HG03108 (cell line): Measurements from ENCODE around the gene F8.

Experiments
- ATAC-seq: cut with Tn5 transposase; IDR thresholded peaks from one replicate; pipeline ENCODE4 v1.9.1; 2021; ENCODE audit warnings: moderate library complexity; ENCODE audit not compliant: unreplicated experiment

F8 gene

DNA sequence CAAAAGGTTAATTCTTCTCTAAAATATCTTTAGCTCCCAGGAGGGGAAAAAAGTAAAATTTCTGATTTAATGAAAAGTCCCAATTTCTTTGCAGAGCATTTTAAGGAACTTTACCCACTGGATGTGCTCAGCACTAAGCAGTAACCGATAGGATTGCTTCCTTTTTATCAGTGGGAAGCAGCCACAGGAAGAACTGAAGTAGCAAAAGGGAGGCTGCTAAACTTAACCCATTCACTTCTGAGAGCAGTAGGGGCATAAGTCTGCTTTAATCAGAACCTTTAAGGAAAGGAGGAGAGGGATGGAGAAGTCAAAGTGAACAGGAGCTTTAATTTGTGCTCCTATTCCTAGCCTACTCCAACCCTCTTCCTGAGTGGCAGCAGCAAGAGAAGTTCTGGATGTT, at the start of gene F8:
Gene F8 (minus strand): TSS at position 139 of the 400 bp plus-strand sequence. CDS start 171 bp downstream, outside the sequence.
- ATAC-seq: no peak

DNA sequence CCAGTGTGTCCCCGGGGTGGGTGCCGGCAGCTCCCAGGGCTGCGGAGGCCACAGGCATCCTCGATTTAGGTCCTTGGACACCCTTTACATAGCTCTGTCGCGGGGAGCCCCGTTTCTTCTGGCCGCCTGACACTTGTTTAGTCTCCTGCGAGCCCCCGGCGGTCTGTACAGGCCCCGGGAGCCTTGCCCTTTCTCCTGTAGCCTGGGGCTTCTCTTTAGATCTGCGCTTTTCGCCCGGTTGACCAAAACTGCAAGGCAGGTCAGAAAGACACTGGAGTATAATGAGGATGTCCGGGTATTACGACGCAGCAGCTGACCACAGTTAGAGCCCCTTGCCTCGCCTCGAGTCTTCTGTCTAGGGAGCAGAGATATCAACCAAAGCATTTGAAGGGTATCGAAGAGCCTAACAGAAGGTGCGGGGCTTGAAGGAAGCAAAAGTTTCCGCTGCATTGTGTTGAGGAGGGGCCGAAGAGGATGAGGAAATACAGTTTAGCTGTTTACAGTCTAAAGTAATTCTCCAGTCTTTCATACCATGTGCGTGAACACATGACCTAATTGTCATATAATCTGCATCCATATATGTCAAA, 49.3 kb upstream of the F8 start:
- no peak for ATAC-seq

DNA sequence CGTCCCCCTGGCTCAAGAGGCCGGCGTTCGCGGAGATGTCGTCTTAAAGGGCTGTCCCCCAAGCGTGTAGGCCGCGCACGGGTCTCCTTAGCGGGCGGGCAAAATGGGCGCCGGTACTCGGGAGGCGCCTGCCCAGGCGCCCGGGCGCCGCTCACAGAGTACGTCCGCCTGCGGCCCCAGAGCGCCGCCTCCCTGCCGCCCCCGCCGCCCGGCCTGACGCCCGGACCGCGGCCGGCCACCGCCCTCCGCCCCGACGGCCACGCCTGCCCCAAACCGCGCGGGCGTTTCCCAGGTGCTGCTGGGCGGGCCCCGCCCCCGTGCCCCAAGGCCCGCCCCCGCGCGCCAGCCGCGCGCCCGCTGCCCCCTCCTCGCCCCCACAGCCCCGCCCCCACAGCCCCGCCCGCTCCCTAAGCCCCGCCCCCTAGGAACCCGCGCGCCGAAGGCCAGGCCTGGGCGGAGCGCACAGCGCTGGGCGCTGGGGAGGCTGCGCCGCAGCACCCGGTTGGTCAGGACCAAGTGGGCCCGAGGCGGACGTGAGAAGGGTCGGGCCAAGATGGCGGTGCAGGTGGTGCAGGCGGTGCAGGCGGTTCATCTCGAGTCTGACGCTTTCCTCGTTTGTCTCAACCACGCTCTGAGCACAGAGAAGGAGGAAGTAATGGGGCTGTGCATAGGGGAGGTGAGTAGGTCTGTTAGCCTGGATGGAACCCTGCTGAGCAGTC, 48.6 kb upstream of the F8 start, which contains the start of the genes BRCC3, CMC4 and MTCP1:
Gene BRCC3 (plus strand): TSS at position 534 of the 719 bp plus-strand sequence. CDS start 20 bp downstream, at position 554.
Gene CMC4 (minus strand): TSS at position 162 of the 719 bp plus-strand sequence. CDS start 7,113 bp downstream, outside the sequence.
Gene MTCP1 (minus strand): TSS at position 162 of the 719 bp plus-strand sequence. CDS start 5,126 bp downstream, outside the sequence.
- peak; percentile 88 for ATAC-seq

DNA sequence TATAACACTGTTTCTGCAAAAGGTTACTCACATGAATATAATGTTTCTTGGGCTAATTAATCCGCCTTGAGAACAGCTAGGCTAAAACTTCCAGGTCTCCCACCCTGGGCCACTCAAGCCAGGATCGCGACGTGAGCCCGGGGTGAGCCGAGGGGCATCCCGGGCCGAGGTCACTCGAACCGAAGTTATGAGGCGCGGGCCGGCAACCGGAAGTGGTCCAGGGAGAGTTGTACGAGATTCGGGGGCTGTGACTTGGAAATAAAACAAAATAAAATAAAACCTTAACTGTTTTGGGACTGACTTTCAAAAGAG, 48.1 kb upstream of the F8 start:
- ATAC-seq: peak; percentile 17

DNA sequence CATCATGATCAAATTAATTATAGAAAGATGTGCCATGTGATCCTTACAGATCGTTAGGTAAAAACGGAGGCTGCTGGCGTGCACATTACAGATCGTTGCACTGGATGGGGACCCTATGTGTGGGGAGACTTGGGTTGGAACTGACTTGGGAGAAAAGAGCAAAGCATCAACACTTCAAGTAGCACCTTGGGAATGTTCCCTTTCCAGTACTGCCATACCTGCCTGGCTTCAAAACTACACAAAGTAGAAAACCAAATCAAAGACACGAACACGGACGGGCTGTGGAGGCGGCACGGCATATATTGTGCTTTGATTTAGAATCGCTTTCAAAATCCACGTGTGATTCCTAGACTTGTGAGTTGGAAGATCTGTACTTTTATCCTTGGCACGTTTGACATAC, 47.5 kb upstream of the F8 start:
- ATAC-seq: no peak

DNA sequence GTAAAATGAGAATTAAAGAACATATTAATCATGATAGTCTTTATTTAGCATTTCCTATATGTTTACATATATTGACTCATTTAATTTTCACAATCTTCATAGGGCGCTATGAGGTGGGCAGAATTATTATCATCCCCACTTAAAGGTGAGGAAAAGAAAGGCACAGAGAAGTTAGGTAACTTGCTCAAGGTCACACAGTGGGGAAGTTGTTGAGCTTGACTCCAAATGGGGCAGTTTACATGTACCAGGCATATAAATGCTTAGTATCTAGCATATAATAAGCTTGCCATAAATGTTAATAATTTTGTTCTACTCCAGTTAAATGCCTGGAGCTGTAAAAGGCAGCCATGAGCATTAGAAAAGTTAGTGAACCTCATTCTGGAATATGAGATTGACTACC, 46.9 kb upstream of the F8 start:
- no peak for ATAC-seq

DNA sequence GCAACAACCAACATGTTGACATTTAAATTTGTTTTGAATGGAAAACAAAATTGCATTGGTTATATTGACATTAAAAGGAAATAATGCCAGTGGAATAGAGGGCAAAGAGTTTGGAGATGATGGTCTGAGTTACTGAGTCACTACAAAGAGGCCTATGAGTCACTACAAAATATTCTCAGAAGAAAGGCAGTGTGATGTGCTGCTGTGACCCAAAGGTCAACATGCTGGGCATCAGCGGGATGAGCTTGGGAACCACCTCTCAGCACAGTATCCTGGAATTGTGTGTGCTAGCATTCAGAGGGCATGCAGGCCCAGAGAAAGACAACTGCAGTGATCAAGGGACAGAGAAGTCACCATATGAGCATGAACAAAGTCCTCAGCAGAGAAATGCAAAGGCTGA, 45.6 kb upstream of the F8 start:
- no peak for ATAC-seq

DNA sequence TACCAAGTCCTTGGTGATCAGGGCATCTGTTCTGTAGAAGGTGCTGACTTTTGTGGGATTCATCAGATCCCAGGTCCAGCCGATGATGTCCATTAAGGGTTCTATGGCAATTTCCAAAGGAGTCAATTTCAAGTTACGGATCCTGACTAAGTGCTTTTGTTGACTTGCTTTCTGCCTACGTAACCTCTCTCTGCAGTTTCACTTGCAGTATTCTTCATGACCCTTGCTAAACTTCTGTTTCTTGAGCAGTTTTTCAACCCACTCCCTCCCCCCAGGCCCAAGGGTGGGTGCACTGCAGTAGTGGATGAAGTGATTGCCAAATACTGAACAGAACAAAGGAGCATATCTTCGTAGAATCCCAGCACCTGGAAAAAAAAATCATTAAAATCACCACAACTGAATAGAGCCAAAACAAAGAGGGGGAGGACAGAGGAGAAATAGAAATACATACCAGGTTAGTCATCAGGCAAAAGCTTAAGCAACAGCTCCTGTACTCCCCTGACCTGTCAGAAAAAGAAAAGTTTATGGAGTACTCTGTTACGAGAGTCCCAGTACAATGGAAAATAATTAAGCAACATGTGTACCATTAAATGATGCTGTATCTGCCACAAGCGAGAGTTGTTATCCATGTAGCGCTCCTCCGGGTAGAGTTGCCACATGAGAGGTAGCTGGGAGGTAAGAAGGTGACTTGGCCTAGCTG, 42.7 kb upstream of the F8 start:
- no peak for ATAC-seq

DNA sequence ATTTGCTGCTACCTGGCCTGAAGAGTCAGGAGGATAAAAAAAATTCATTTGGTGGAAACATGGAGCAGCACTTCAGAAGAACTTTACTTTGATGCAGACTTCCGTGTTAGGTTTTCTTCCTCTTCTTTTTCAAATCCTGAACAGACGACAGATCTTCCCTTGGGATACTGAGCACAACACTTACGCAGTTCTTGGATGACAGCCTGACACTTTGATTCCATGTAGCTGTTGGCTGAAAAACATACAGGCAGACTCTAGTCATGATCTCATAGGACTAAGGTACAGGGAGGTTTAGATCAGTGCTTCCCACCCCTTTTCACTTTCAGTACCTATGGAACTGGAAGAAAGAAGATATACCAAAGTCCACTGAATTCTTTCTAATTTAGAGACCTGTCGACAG, 39.2 kb upstream of the F8 start:
- no peak for ATAC-seq

DNA sequence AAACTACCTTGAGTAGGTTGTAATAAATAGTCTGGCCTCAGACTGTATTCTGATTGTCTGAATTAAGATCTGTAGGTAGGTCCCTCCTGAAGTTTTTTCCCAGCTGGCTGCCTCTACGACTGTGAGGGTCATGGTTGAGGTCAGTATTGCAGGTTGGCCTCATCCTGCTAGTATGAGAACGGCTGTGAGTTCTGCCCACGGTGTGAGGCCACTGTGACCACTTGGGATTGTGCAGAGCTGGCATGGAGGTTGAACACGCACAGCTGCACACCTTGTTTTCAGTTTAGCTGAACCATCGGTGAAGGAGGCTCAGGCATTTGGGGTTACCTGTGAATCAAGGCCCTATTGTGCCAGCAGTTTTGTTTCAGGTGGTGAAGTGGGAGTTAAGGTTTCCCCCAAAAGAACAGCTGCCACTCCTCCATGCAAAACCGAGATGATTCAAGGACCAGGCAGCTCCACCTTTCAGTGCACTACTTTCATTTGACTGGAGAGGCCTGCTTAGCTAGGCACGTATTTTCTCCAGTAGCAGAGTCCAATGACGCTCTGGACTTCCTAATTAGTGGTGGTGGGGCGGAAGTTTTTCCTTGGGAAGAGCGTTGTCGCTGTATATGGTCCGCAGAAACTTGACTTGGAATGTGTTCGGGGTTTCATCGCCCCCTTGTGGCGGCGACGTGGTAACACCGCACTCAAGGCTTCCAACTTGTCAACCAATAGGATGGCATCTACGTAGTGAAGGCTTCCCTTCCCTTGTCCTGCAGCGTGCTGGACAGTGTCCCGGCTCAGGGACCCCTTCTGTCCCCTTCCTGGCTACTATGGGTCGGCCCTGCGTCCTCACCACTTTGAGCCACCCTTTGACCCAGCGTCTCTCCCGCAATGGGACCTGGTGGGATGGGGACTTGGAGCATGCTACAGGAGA, 34.6 kb upstream of the F8 start:
- peak; percentile 60 for ATAC-seq

DNA sequence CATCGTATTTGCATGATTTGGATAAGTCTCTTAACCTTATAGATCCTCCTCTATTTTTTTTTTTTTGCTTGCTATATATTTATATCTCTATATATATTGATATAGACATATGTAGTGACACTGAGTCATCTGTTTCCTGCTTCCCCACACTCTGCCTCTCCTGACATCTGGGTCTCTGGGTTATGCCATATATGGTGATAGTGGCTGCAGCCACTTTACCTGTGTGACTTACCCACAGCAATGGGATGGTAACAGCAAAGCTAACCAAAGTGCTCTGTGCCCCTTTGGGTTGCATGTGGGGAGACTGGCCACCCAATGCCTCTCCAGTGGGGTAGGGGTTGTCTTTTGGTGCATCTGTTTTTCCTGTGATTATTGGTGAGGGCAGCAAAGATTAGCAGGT, 33.9 kb upstream of the F8 start:
- no peak for ATAC-seq

DNA sequence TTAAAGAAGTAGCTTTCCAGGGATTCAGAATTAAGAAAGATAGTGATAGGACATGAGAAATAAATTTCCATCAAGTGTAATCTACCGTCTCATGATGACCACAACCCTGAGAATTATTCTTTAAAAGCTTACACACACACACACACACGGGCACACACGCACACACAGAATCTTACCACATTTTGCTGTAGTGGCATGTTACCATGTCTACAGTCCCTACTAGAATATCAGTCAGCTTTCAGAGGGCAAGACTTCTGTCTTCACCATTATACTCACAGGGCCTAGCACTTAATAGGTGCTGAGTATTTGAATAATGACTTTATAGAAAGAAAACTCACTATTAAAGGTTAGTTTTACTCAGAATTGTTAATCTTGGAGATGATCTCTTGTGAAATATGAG, 33.0 kb upstream of the F8 start:
- ATAC-seq: no peak

DNA sequence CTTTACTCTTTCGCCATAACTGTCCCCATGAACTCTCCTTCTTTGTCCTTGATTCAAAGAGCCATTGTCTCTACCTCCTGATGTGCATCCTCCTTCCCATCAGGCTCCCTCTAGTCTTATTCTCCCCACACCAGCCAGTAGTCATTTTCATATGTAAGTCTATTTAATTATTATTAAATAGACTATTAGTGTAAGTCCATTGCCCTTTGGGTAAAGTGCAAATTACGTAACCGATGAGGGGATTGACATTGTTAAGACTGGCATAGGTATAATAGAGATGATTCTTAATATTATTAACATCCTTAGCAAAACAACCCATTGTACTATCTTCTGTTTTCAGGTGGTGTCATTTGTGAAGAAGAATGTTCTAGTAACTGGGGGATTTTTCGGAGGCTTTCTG, 31.7 kb upstream of the F8 start:
- no peak for ATAC-seq

DNA sequence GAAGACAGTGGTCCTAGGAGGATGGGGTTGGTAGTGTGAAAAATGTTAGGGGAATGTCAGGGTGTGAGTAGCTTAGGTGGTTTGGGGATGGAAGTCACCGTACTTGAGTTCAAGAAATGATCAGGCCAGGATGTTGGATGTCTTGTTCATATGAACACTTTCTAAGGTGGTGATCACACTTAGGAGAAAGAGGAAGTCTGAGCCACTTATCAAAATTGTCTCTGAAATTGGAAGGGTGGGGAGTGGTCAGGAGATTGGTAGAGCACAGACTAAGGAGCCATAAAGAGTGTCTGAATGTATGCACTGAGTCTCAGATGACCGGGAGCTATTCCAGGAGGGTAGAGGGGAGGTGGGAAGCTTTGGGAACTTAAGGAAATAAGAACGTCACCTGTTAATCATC, 31.1 kb upstream of the F8 start:
- no peak for ATAC-seq

DNA sequence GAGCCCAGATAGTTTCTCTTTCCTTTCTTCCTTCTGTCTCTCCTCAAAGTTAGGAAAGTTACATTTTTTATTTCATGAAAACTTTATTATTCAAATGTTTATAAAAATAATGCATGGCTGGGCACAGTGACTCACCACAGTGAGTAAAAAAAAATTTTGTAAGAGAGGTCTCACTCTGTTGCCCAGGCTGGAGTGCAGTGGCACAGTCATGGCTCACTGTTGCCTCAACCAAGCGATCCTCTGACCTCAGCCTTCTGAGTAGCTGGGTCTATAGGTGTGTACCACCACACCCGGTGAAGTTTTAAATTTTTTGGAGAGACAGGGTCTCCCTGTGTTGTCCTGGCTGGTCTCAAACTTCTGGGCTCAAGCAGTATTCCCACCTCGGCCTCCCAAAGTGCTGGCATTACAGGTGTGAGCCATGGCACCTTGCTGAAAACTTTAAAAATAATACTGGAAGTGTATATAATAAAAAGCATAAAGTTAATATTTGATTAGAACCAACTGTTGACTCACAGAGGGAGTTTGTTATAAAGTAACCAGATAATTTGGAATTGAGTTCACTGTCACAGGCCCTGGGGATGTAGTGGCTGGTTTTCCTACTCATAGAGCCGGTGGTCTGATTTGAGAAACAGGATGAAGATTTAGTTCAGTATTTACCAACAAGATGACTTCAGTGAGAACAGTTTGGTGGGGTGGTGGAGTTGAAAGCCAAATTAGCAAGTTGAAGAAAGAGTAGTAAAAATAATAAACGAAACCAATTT, 30.4 kb upstream of the F8 start:
- no peak for ATAC-seq

DNA sequence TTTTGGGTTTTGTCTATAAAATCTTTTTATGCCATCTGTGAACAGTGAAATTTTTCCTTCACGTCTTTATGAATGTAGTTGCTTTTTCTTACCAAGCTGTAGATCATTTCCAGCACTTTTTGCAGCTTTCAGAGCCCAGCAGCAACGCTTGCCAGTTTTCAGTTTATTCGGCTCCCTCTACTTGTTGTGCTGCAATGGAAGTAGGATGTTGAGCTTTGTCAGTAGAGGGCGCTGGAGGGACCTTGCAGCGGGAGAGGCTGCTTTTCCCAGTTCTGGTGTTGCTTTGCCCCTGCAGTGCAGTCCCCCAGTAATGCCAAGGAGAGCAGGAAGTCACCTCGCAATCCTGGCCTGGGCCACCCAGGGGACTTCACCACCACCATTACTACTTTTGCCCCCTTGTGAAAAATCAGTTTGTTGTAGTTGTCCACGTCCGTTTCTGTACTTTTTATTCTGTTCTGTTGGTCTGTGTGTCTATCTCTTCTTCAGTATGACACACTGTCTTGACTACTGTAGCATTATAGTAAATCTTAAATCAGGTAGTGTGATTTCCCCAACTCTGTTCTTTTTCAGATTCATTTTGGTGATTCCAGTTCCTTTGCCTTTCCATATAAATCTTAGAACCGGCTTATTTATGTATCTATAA, 26.6 kb upstream of the F8 start:
- ATAC-seq: no peak

DNA sequence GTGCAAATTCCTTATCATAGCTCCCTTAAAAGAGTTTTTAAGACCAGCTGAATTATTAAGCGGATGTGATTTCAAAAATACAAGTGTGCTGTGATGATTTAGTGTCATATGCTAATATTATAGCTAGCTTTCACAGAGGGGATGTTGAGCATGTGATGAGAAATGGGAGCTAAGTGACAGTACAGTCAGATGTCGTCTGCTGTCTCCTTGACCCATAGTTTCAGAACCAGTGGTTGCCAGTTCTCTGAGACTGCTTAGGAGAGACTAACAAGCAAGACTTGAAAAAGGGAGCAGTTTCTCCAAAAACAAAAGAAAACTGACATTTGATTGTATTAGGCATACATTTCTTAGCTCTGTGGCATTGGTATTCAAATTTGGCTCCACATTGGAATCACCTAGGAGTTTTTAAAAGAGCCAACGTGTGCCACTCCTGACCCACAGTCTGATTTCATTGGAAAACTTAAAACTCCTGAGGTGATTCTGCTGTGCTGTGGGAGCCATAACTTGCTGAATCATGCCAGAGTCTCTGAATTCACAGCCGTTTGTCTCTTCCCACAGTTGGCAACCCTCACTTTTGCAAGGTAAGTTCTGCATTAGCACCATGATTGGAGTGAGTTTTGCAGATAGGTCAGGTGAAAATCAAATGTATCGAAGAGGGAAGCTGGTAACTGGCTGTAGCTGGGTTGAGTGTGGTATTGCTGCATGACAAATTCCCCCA, 24.4 kb upstream of the F8 start:
- ATAC-seq: no peak

DNA sequence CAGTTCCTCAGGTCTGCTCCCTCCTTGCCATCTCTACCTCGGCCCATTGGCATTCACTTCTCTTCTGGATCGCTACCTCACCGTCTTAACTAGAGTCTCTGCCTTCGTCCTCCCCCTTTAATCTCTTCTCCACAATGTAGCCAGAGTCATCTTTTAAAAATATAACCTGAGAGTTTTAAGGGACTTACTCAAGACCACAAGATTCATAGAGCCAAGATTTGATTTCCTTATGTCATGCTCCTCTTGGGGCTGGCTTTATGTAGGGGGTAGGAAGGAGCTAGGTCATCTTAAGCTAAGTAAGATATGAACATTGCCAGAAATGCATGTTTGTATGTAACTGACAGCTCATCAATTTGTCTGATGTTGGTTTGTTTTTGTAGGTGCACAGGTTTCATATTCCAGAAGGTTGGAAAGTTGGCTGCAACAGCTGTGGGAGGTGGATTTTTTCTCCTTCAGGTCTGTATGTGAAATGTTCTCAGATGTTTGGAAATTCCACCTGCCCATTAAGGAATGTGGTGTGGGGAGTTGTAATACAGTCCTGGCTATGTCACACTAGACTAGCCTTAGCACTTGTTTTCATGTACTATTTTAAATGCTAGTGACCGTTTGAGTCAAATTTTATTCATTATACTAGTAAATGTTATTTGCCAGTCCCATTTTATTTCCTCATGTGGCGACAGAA, 23.7 kb upstream of the F8 start:
- no peak for ATAC-seq

DNA sequence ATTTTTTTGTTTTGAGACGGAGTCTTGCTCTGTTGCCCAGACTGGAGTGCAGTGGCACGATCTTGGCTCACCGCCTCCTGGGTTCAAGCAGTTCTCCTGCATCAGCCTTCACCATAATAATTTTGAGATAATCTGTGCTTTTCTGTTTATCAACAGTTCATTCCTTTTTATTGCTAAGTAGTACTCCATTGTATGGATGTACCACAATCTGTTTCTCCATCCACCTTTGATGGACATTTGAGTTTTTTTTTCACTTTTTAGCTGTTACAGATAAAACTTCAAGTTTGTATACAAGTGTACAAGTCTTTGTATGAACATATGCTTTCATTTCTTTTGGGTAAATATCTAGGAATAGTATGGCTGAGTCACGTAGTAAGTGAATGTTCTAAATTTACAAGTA, 13.2 kb upstream of the F8 start:
- ATAC-seq: no peak
